A673 (cell line): ENCODE measurements around the gene ESR1. TPM values are rescaled to one million over a fixed set of nuclear protein-coding genes. Genes with fewer than 3 reads are reported as not detected.

Source experiments
- BruUV-seq: library from RNA; stranded (reverse); fragments of 400-500 nt; replicated peaks from 2 replicates; lab custom pipeline; 2021; lab: Mats Ljungman, UMichigan
- CTCF ChIA-PET: fragments of 300-600 bp; sonication (Branson Sonifier 250); formaldehyde crosslinking; loops from one replicate; lab custom pipeline; 2022; ENCODE audit warnings: antibody characterized with exemption; lab: Charles Lee
- POLR2A ChIA-PET: fragments of 300-600 bp; sonication (Branson Sonifier 250); formaldehyde crosslinking; loops from one replicate; lab custom pipeline; 2022; ENCODE audit warnings: antibody characterized with exemption; ENCODE audit not compliant: low non-redundant PET; lab: Charles Lee
- DNase-seq: peaks from one replicate; pipeline ENCODE4 v3.0.0-alpha.2; 2015; ENCODE audit warnings: low spot score
- H3K27ac ChIP-seq: fragments of 200-600 bp; sonication (generic); 2 replicates; pipeline ENCODE4 v1.5.1; 2016; ENCODE audit warnings: mixed run types, low read depth, mild to moderate bottlenecking, mixed read lengths, antibody characterized with exemption, low read length; ENCODE audit not compliant: poor library complexity, severe bottlenecking
- H3K27me3 ChIP-seq: fragments of 200-600 bp; sonication (generic); replicated peaks from 2 replicates; pipeline ENCODE4 v1.6.1; 2017; ENCODE audit warnings: mixed run types, low read depth, mild to moderate bottlenecking, mixed read lengths, antibody characterized with exemption, low read length; ENCODE audit not compliant: insufficient read depth, poor library complexity
- H3K36me3 ChIP-seq: fragments of 200-600 bp; sonication (generic); 2 replicates; pipeline ENCODE4 v1.6.1; 2016; ENCODE audit warnings: mixed run types, mild to moderate bottlenecking, mixed read lengths, antibody characterized with exemption, low read length; ENCODE audit not compliant: insufficient read depth, poor library complexity, severe bottlenecking
- H3K4me1 ChIP-seq: fragments of 200-600 bp; sonication (generic); 2 replicates; pipeline ENCODE4 v1.6.1; 2017; ENCODE audit warnings: mixed run types, mild to moderate bottlenecking, mixed read lengths, antibody characterized with exemption, low read length; ENCODE audit not compliant: insufficient read depth, poor library complexity, severe bottlenecking
- H3K4me3 ChIP-seq: fragments of 200-600 bp; sonication (generic); 2 replicates; pipeline ENCODE4 v1.5.1; 2016; ENCODE audit warnings: low read depth, mixed run types, mild to moderate bottlenecking, mixed read lengths, low read length; ENCODE audit not compliant: poor library complexity, severe bottlenecking
- H3K9me3 ChIP-seq: fragments of 200-600 bp; sonication (generic); 2 replicates; pipeline ENCODE4 v1.6.1; 2016; ENCODE audit warnings: mixed run types, low read depth, mild to moderate bottlenecking, mixed read lengths, antibody characterized with exemption, low read length; ENCODE audit not compliant: poor library complexity, severe bottlenecking
- CTCF ChIP-seq: fragments of 300-800, 200-600 bp; sonication (generic); conservative IDR thresholded peaks from 2 replicates; pipeline ENCODE4 v1.5.1; 2017; ENCODE audit warnings: low read depth, mild to moderate bottlenecking, antibody characterized with exemption, low read length, moderate library complexity, mixed read lengths
- EZH2 ChIP-seq: fragments of 200-600 bp; sonication (generic); IDR thresholded peaks from 2 replicates; pipeline ENCODE4 v1.6.1; 2017; ENCODE audit warnings: borderline replicate concordance, low read depth, mild to moderate bottlenecking, mixed read lengths, antibody characterized with exemption, low read length; ENCODE audit not compliant: poor library complexity, severe bottlenecking
- intact Hi-C: fragments of 100-400 bp; cut with micrococcal nuclease; formaldehyde crosslinking; loops from one replicate; pipeline ENCODE4 v1.10.0; 2022; ENCODE audit not compliant: unreplicated experiment
- total RNA-seq: library from RNA; stranded (reverse); gene quantifications from 2 replicates; pipeline ENCODE4 v1.2.3, GENCODE V29; 2021

The ESR1 gene
- total RNA-seq, 1 experiment from 2014 or later = not detected

- Histone ChIP-seq H3K27me3 (peaks cover 8% of the 10 kb centered on the region), H3K4me1 (no peaks in the 10 kb centered on the region), H3K9me3 (no peaks in the 10 kb centered on the region), H3K27ac (no peak overlapping the region), H3K4me3 (no peak overlapping the region), H3K36me3 (no peaks in the 10 kb centered on the region)
- no TSS peak for BruUV-seq
- no peak for TF ChIP-seq EZH2
- TF ChIP-seq CTCF = no peak
- intact Hi-C loops = no loop called here
- ChIA-PET CTCF (no interaction called here), POLR2A (no interaction called here)
- no peak for DNase-seq
Measured at GRCh38 chr6:152057832-152058498, 250.5 kb downstream of the ESR1 start.

- TF ChIP-seq EZH2 (no peak), CTCF (no peak)
- POLR2A ChIA-PET = no interaction called here
- Histone ChIP-seq H3K9me3 (no peaks in the 10 kb centered on the region), H3K27me3 (peaks cover 4% of the 10 kb centered on the region), H3K4me1 (no peaks in the 10 kb centered on the region), H3K4me3 (no peak overlapping the region), H3K27ac (no peak overlapping the region), H3K36me3 (no peaks in the 10 kb centered on the region)
- DNase-seq = no peak
- no TSS peak for BruUV-seq
- intact Hi-C loops = no loop called here
- CTCF ChIA-PET = no interaction called here
Measured at GRCh38 chr6:152059909-152060308, 252.4 kb downstream of the ESR1 start.

GRCh38 chr6:152062476-152062875, 255.0 kb downstream of the ESR1 start:
- ChIA-PET CTCF (no interaction called here), POLR2A (no interaction called here)
- Histone ChIP-seq H3K36me3 (no peaks in the 10 kb centered on the region), H3K4me1 (no peaks in the 10 kb centered on the region), H3K9me3 (no peaks in the 10 kb centered on the region), H3K27ac (no peak overlapping the region), H3K27me3 (no peaks in the 10 kb centered on the region), H3K4me3 (no peak overlapping the region)
- BruUV-seq = no TSS peak
- intact Hi-C loops = no loop called here
- DNase-seq = no peak
- no peak for TF ChIP-seq EZH2
- no peak for TF ChIP-seq CTCF
